GM18502 (cell line): ENCODE measurements around the gene THSD7B.
"Not testable (repeated sequence)": the region's sequence is repeated elsewhere in the genome, so short reads cannot be mapped to it uniquely, and the experiment has no call there.

ENCODE experiments used
- ATAC-seq: cut with Tn5 transposase; IDR thresholded peaks from one replicate; pipeline ENCODE4 v1.9.1; 2021; ENCODE audit warnings: mild to moderate bottlenecking; ENCODE audit not compliant: unreplicated experiment, poor library complexity

THSD7B gene

GRCh38 chr2:137031731-137032130 is 266.4 kb downstream of the THSD7B start:
- ATAC-seq = no peak

GRCh38 chr2:137036619-137037018 is 271.3 kb downstream of the THSD7B start:
- ATAC-seq = no peak

- no peak for ATAC-seq
These were observed 274.3 kb downstream of the THSD7B start for GRCh38 chr2:137039482-137040152.

GRCh38 chr2:137047369-137047768 is 282.0 kb downstream of the THSD7B start:
- ATAC-seq = no peak

- ATAC-seq = no peak
These were observed 283.1 kb downstream of the THSD7B start for GRCh38 chr2:137048455-137048854.

GRCh38 chr2:137049518-137049917 is 284.2 kb downstream of the THSD7B start:
- ATAC-seq = no peak

GRCh38 chr2:137050949-137051348 is 285.6 kb downstream of the THSD7B start:
- ATAC-seq = no peak

- no peak for ATAC-seq
These were observed 286.5 kb downstream of the THSD7B start for GRCh38 chr2:137051778-137052398.

GRCh38 chr2:137056704-137057103 is 291.4 kb downstream of the THSD7B start:
- no peak for ATAC-seq

- ATAC-seq = not testable (repeated sequence)
These were observed 310.9 kb downstream of the THSD7B start for GRCh38 chr2:137076111-137076765.

GRCh38 chr2:137091704-137092103 is 326.4 kb downstream of the THSD7B start:
- ATAC-seq = no peak

GRCh38 chr2:137093116-137093515 is 327.8 kb downstream of the THSD7B start:
- ATAC-seq = no peak

GRCh38 chr2:137096187-137096586 is 330.8 kb downstream of the THSD7B start:
- ATAC-seq = no peak

GRCh38 chr2:137096693-137097092 is 331.3 kb downstream of the THSD7B start:
- ATAC-seq = no peak

- ATAC-seq = not testable (repeated sequence)
These were observed 336.5 kb downstream of the THSD7B start for GRCh38 chr2:137101814-137102213.

- ATAC-seq = no peak
These were observed 342.6 kb downstream of the THSD7B start for GRCh38 chr2:137107904-137108303.

GRCh38 chr2:137111896-137112295 is 346.6 kb downstream of the THSD7B start:
- ATAC-seq = no peak

GRCh38 chr2:137115081-137115794 is 349.9 kb downstream of the THSD7B start:
- ATAC-seq = no peak

GRCh38 chr2:137115795-137116089 is 350.4 kb downstream of the THSD7B start:
- ATAC-seq = no peak

- ATAC-seq = no peak
These were observed 352.0 kb downstream of the THSD7B start for GRCh38 chr2:137117385-137117784.

GRCh38 chr2:137118140-137118539 is 352.8 kb downstream of the THSD7B start:
- no peak for ATAC-seq
